ENCODE data around the gene SYPL2.

SYPL2 gene

GRCh38 chr1:109474697-109475096, 8.4 kb downstream of the SYPL2 start:
- no peak overlapping the region for H3K9ac ChIP-seq (ENCODE audit: low read depth, low read length)
- H3K27me3 ChIP-seq (ENCODE audit: insufficient read depth, low read length, poor library complexity) = peaks cover 20% of the 10 kb centered on the region
- no peaks in the 10 kb centered on the region for H3K79me2 ChIP-seq (ENCODE audit: insufficient read depth, low read length)
- no peak overlapping the region for H3K4me2 ChIP-seq (ENCODE audit: insufficient read depth, low read length)
- no peak overlapping the region for H2AFZ ChIP-seq (ENCODE audit: low read depth, low read length)
- no peaks in the 10 kb centered on the region for H3K36me3 ChIP-seq (ENCODE audit: insufficient read depth, low read length)
- H3K4me3 ChIP-seq (ENCODE audit: low read depth in 1 of 2, low read length in 2 of 2) = no peak overlapping the region
- TF ChIP-seq, protein P1, sequence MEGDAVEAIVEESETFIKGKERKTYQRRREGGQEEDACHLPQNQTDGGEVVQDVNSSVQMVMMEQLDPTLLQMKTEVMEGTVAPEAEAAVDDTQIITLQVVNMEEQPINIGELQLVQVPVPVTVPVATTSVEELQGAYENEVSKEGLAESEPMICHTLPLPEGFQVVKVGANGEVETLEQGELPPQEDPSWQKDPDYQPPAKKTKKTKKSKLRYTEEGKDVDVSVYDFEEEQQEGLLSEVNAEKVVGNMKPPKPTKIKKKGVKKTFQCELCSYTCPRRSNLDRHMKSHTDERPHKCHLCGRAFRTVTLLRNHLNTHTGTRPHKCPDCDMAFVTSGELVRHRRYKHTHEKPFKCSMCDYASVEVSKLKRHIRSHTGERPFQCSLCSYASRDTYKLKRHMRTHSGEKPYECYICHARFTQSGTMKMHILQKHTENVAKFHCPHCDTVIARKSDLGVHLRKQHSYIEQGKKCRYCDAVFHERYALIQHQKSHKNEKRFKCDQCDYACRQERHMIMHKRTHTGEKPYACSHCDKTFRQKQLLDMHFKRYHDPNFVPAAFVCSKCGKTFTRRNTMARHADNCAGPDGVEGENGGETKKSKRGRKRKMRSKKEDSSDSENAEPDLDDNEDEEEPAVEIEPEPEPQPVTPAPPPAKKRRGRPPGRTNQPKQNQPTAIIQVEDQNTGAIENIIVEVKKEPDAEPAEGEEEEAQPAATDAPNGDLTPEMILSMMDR (IDR thresholded peaks at IDR 0.05; ENCODE audit: borderline replicate concordance, extremely low read depth, low read length, poor library complexity, severe bottlenecking) = no peak
- no peak for TF ChIP-seq EZH2 (IDR thresholded peaks at IDR 0.05; ENCODE audit: borderline replicate concordance, low read depth, low read length, severe bottlenecking)
- DNase-seq (no peak), ATAC-seq (ENCODE audit: insufficient read depth, low read depth) (no peak)
- no peaks in the 10 kb centered on the region for H3K4me1 ChIP-seq (ENCODE audit: insufficient read depth, low read length)
- no peaks in the 10 kb centered on the region for H3K9me3 ChIP-seq (ENCODE audit: insufficient read depth, low read length, severe bottlenecking)
- H3K27ac ChIP-seq (ENCODE audit: low read length) = no peak overlapping the region
- H4K20me1 ChIP-seq (ENCODE audit: insufficient read depth, low read length) = no peaks in the 10 kb centered on the region

DNA sequence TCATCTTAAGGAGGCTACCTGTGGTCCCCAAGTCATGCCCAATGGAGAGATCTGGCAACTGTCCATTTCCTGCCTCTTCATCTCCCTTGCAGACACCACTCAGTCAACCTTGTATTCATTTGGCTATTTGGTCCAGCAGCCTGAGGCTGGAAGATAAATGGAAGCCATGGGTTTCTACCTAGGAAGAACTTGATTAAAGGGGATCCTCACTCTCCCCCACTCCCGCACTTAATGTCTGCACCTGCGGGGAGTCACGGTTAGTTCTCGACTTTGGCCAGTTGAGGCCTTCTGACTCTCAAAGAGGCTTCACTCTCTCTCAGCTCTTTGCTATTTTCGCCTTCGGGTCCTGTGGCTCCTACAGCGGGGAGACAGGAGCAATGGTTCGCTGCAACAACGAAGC, 8.9 kb downstream of the SYPL2 start:
- ATAC-seq (ENCODE audit: insufficient read depth, low read depth) = no peak
- Histone ChIP-seq H3K27ac (ENCODE audit: low read length) (no peak overlapping the region), H3K4me2 (ENCODE audit: insufficient read depth, low read length) (no peak overlapping the region), H3K9me3 (ENCODE audit: insufficient read depth, low read length, severe bottlenecking) (no peaks in the 10 kb centered on the region), H3K36me3 (ENCODE audit: insufficient read depth, low read length) (no peaks in the 10 kb centered on the region), H3K27me3 (ENCODE audit: insufficient read depth, low read length, poor library complexity) (peaks cover 20% of the 10 kb centered on the region), H4K20me1 (ENCODE audit: insufficient read depth, low read length) (no peaks in the 10 kb centered on the region), H3K79me2 (ENCODE audit: insufficient read depth, low read length) (no peaks in the 10 kb centered on the region), H2AFZ (ENCODE audit: low read depth, low read length) (no peak overlapping the region), H3K4me1 (ENCODE audit: insufficient read depth, low read length) (no peaks in the 10 kb centered on the region), H3K9ac (ENCODE audit: low read depth, low read length) (no peak overlapping the region), H3K4me3 (ENCODE audit: low read depth in 1 of 2, low read length in 2 of 2) (no peak overlapping the region)
- TF ChIP-seq, protein P1 (IDR thresholded peaks at IDR 0.05; ENCODE audit: borderline replicate concordance, extremely low read depth, low read length, poor library complexity, severe bottlenecking) = no peak
- TF ChIP-seq EZH2 (IDR thresholded peaks at IDR 0.05; ENCODE audit: borderline replicate concordance, low read depth, low read length, severe bottlenecking) = no peak
- DNase-seq = no peak

DNA sequence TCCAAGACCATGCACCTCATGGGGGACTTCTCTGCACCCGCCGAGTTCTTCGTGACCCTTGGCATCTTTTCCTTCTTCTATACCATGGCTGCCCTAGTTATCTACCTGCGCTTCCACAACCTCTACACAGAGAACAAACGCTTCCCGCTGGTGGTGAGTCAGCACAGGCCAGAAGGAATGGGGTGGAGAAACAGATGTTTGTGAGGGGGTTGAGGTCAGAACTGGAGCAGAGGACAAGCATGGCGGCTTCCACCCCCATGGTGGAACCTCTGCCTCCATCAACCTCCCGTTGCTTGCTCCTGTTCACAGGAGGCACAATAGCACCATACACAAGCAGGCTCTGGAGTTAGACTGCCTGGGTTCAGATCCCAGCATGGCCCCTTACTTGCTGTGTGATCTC, 10.5 kb downstream of the SYPL2 start:
- no peaks in the 10 kb centered on the region for H3K4me1 ChIP-seq (ENCODE audit: insufficient read depth, low read length)
- H3K9me3 ChIP-seq (ENCODE audit: insufficient read depth, low read length, severe bottlenecking) = no peaks in the 10 kb centered on the region
- H2AFZ ChIP-seq (ENCODE audit: low read depth, low read length) = no peak overlapping the region
- H3K9ac ChIP-seq (ENCODE audit: low read depth, low read length) = no peak overlapping the region
- no peak overlapping the region for H3K4me3 ChIP-seq (ENCODE audit: low read depth in 1 of 2, low read length in 2 of 2)
- no peak overlapping the region for H3K4me2 ChIP-seq (ENCODE audit: insufficient read depth, low read length)
- DNase-seq = no peak
- H4K20me1 ChIP-seq (ENCODE audit: insufficient read depth, low read length) = no peaks in the 10 kb centered on the region
- peaks cover 13% of the 10 kb centered on the region for H3K27me3 ChIP-seq (ENCODE audit: insufficient read depth, low read length, poor library complexity)
- no peak overlapping the region for H3K27ac ChIP-seq (ENCODE audit: low read length)
- no peak for ATAC-seq (ENCODE audit: insufficient read depth, low read depth)
- no peaks in the 10 kb centered on the region for H3K36me3 ChIP-seq (ENCODE audit: insufficient read depth, low read length)
- TF ChIP-seq, protein P1 (IDR thresholded peaks at IDR 0.05; ENCODE audit: borderline replicate concordance, extremely low read depth, low read length, poor library complexity, severe bottlenecking) = no peak
- TF ChIP-seq EZH2 (IDR thresholded peaks at IDR 0.05; ENCODE audit: borderline replicate concordance, low read depth, low read length, severe bottlenecking) = no peak
- no peaks in the 10 kb centered on the region for H3K79me2 ChIP-seq (ENCODE audit: insufficient read depth, low read length)

DNA sequence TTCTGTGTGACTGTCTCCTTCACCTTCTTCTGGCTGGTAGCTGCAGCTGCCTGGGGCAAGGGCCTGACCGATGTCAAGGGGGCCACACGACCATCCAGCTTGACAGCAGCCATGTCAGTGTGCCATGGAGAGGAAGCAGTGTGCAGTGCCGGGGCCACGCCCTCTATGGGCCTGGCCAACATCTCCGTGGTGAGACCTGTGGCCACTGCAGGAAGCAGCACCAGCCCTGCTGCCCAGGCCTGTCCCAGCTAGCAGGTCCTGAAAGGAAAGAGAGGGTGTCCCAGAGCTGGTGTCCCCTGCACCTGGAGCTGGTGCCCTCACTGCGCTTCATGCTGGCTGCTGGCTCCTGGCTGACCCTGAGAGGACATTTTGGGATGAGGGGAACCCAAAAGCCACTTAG, 11.5 kb downstream of the SYPL2 start:
- H3K27ac ChIP-seq (ENCODE audit: low read length) = no peak overlapping the region
- no peak for DNase-seq
- H3K4me3 ChIP-seq (ENCODE audit: low read depth in 1 of 2, low read length in 2 of 2) = no peak overlapping the region
- H2AFZ ChIP-seq (ENCODE audit: low read depth, low read length) = no peak overlapping the region
- H3K4me1 ChIP-seq (ENCODE audit: insufficient read depth, low read length) = peaks cover 1% of the 10 kb centered on the region
- no peaks in the 10 kb centered on the region for H3K36me3 ChIP-seq (ENCODE audit: insufficient read depth, low read length)
- no peak for TF ChIP-seq EZH2 (IDR thresholded peaks at IDR 0.05; ENCODE audit: borderline replicate concordance, low read depth, low read length, severe bottlenecking)
- TF ChIP-seq, protein P1 (IDR thresholded peaks at IDR 0.05; ENCODE audit: borderline replicate concordance, extremely low read depth, low read length, poor library complexity, severe bottlenecking) = no peak
- H3K4me2 ChIP-seq (ENCODE audit: insufficient read depth, low read length) = no peak overlapping the region
- no peaks in the 10 kb centered on the region for H3K79me2 ChIP-seq (ENCODE audit: insufficient read depth, low read length)
- H3K27me3 ChIP-seq (ENCODE audit: insufficient read depth, low read length, poor library complexity) = peaks cover 13% of the 10 kb centered on the region
- H3K9me3 ChIP-seq (ENCODE audit: insufficient read depth, low read length, severe bottlenecking) = no peaks in the 10 kb centered on the region
- peak; percentile 44; the same call in 1 of the 3 replicates for ATAC-seq (ENCODE audit: insufficient read depth, low read depth)
- H3K9ac ChIP-seq (ENCODE audit: low read depth, low read length) = no peak overlapping the region
- H4K20me1 ChIP-seq (ENCODE audit: insufficient read depth, low read length) = no peaks in the 10 kb centered on the region
